ENCODE results near the gene TMC6.
"Not testable (repeated sequence)": the region's sequence is repeated elsewhere in the genome, so short reads cannot be mapped to it uniquely, and the experiment has no call there.

TMC6 gene

DNA sequence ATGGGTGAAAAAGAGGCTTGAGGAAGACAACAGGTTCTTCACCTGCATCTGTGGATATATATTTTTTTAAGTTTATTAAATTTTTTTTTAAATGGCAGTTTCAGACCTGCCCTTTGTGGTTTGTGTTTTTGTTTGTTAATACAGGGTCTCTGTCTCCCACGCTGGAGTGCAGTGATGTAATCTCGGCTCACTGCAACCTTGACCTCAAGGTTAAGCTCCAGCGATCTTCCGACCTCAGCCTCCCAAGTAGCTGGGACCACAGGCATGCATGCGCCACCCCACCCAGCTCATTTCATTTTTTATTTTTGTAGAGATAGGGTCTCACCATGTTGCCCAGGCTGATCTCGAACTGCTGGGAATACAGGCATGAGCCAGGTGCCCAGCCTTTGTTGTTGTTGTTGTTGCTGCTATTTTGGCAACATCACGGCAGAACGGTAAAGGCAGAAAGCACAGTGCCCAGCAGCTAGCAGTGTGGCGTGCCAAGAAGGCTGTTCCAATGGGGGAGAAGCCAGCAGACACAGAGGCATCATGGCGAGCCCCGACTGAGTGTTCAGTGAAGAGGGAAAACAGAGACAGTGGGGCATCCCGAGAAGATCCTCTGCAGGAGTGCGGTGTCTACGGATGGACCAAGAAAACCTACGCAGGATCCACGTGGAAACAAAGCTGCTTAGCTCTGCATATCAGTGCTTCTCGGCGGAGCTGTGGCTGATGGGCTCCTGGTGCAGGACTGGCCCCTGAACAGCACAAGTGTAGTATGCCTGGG is 19.6 kb downstream of the TMC6 start:
- DNase-seq = no peak

DNA sequence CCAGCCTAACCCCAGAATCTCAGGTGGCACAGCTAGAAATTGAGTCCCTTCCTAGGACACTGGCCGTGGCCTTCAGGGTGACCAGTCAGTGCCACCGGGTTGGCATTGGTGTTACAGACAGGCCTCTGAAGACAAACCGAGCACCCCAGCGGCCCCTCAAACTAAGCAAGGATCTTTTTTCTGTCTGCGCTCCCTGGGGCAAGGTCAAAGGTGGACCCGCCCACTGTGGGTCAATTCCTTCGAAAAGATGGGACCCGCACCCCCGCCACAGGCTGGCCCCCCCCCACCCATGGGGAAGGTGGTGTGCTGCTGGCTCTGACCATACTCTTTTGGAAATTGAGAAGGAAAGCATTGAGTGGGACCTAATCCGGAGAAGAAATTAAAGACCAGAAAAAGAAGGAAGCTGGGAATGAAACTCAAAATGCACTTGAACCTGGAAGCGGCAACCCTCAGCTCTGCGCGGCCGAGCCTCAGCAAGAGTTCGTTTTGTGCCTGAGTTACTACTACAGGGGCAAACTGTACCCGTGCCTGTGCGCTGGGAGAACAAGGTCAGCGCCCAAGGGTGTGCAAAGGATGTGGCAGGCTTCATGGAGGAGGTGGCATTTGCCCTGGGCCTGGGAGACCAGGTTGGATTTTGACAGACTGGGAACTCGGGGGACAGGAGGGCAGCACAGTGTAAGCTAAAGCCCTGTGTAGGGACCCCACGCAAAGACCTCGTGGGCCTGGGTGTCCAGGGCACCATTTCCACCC is 20.4 kb downstream of the TMC6 start:
- DNase-seq = no peak

DNA sequence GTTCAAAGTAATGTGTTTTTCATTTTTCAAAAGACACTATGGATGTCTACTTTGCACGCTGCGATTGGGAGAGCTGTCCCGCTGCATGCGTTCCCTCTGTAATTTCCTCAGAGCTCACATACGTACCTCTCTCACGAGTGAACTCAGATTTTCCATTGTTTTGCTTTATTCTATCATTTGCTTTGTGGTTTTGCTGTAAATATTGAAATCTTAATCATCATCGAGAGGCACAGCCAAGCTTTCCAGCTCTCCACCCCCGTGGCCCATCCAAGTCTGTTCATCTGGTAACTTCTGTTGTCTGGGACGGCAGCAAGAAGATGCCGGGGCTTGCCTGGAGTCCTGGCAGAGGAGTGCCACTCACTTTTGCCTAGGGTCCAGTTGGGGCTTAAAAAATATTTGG is 21.1 kb downstream of the TMC6 start:
- DNase-seq = no peak

DNA sequence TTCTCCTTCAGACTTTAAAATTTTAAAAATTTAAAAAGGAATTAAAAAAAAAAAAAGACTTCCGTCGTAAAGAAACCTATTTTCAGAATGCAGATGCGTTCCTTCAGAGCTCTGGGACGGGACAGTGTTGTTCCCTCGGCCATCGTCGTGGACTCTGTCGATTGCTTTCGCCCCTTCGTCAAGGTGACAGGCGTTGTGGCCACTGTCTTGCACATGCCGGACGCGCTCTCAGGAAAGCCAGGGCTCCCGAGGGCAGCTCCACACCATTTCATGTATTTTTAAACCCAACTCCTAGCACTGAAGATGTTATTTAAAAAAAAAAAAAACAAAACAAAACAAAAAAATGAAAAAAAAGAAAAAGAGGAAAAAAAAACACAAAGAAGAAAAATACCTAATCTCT is 22.3 kb downstream of the TMC6 start:
- no peak for DNase-seq

DNA sequence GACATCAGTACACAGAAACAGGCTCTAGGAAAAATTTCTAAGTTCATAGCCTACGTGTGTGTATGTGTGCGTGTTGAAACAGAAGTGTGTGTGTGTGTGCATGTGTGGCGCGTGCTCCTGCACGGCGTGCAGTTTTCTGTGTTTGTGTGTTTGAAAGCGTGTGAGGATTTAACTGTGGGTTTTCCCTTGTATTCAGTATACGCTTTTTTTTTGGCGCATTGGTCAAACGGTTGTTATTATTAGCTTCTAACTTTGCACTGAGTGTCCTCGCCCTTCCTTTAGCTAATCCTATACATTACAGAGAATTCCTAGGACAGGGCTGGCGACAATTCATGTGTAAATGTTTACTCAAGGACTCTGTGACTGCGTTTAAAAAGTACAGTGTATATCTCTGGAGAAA is 23.0 kb downstream of the TMC6 start:
- no peak for DNase-seq

DNA sequence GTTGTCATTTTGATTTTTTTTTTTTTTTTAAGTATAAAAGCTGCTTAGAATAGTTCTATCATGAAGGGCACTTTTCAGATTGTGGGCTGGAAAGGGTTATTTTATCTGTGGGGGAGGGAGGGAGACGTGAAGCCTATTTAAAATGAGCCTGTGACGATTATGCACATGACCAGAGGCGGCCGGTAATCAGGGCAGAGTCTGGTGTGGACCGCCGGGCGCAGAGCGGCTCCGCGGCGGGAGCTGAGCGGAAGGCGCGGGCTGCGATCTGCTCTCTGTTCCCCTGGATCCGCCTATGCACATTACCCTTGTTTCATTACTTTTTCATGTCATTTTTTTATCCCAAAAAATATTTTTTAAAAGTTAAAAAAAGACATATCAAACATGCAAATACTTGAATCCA is 23.5 kb downstream of the TMC6 start:
- DNase-seq = no peak

DNA sequence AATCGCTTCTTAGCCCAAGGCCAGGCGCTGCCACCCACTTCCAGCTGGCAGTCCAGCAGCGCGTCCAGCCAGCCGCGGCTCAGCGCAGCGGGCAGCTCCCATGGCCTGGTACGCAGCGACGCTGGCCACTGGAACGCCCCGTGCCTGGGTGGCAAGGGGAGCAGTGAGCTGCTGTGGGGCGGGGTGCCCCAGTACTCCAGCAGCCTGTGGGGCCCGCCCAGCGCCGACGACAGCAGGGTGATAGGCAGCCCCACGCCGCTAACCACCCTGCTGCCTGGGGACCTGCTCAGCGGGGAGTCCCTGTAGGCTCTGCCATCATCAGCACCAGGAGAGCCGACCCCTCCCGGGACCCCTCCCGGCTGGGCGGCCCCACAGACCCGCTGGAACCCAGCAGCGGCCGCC is 24.0 kb downstream of the TMC6 start:
- DNase-seq = no peak

DNA sequence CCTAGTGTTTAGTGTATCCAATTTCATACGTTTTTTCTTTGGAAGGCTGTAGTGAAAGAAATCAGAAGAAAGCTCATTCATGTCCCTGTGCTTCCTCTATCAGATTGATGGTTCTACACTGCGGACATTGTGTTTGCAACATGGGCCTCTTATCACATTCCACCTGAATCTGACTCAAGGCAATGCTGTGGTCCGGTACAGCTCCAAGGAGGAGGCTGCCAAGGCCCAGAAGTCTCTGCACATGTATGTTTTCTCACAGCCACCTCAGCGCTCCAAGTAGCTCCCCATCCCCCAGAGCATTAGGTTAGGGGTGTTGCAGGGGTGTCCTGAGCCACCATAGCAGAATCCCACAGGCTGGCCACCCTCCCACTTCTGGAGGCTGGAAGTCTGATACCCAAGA is 25.2 kb downstream of the TMC6 start:
- DNase-seq = no peak

DNA sequence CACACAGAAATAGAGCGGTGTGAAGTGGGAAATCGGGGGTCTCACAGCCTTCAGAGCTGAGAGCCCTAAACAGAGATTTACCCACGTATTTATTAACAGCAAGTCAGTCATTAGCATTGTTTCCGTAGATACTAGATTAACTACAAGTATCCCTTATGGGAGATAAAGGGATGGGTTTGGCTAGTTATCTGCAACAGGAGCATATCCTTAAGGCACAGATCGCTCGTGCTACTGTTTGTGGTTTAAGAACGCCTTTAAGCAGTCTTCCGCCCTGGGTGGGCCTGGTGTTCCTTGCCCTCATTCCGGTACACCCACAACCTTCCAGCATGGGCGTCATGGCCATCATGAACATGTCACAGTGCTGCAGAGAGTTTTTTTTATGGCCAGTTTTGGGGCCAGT is 27.0 kb downstream of the TMC6 start:
- DNase-seq = no peak

DNA sequence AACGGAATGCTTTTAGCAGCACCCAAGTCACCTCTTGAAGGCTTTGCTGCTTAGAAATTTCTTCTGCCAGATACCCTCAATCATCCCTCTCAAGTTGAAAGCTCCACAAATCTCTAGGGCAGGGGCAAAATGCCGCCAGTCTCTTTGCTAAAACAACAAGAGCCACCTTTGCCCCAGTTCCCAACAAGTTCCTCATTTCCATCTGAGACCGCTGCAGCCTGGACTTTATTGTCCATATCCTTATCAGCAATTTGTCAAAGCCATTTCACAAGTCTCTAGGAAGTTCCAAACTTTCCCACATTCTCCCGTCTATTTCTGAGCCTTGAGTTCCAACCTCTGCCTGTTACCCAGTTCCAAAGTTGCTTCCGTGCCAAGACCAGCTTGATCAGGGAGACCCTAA is 27.4 kb downstream of the TMC6 start:
- DNase-seq = no peak

DNA sequence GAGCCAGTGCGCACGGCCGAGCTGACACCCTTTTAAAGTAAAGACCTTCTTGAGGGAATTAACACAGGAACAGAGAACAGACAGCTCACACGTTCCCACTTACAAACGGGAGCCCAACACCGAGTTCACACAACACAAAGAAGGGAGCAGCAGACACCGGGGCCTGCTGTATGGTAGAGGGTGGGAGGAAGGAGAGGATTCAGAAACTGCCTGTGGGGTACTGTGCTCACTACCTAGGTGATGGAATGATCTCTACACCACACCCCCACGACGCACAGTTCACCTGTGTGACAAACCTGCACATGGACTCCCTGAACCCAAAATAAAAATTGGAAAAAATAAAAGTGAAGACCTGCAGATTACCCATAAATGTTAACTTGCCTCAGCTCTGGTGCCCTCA is 32.5 kb downstream of the TMC6 start:
- DNase-seq = no peak

DNA sequence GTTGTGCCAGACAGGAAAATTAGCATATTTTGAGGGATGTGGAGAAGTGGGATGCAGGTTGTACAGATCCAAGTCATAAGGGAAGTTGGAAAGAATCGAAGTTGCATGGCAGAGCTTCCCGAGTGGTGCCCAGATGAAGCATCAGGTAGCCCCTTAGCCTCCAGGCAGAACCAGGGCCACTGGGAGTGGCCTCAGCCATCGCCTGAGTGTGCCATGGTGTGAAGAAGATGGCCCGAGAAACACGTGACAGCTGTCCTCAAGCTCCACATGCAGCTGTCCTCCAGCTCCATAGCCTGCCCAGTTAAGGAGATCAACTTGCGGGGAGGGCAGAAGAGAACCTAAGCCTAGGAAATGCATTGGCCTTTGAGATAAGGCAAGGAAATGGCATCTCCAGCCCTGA is 33.5 kb downstream of the TMC6 start:
- no peak for DNase-seq

DNA sequence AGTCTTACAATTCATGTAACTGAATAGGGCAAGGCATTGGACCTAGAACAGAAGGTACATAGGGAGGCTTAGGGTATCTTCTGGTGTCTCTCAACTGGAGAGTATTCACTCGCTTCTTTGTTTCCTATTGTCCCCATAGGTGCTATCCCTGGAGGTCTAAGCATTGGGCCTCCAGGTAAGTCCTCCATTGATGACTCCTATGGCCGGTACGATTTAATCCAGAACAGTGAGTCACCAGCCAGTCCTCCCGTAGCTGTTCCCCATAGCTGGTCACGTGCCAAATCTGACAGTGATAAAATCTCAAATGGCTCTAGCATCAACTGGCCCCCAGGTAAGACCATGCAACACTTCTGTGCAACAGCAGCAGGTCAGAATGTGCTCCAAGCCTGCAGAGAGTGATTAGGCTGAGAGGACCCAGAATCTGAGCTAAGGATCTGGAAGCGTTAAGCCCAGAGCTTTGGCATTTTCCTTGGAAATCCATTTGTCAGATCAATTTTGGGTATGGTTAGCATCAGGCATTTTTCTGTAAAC is 35.7 kb downstream of the TMC6 start:
- no peak for DNase-seq

DNA sequence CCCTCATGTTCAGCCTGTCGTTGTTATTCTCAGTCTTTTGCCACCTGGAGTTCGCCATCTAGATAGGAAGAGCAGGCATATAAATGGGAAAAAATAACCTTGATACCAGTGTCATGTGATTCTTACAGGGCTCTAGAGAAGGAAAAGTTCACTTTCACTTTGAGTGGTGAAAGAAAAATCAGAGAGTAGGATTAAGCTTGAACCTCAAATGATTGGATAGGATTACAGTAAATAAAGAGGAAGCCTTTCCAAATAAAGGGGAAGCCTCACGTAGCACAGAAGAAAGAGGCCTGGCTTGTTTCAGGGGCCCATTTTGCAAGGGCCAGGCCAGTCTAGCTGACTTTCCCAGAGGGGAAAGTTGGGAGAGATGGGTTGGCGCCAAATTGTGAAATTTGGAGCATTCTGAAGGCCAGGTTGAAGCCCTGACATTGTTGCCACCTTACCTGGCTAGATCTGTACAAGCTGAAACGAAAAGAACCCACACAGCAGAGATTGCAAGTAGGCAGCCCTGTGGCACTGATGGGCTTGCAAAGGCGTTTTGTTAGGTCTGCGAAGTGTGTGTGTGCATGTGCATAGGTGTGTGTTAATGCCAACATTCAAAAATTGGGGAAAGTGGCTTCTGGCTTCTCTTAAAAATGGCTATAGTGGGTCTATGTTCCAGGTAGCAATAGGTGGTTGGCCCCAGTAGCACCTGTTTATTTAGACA is 38.8 kb downstream of the TMC6 start:
- DNase-seq = no peak

DNA sequence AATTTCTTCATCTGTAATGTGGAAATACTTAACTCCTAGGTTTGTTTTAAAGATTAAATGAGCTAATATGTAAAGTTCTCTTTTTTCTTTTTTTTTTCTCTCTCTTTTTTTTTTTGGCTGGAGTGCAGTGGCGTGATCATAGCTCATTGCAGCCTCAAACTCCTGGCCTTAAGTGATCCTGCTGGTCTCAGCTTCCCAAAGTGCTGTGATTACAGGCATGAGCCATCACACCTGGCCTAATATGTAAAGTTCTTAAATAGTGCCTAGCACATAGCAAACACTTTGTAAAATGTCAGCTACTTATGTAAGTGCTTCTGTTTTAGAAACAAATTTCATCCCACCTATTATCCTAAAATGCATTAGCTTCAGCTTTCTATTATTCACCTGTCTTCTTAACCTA is 40.0 kb downstream of the TMC6 start:
- no peak for DNase-seq

DNA sequence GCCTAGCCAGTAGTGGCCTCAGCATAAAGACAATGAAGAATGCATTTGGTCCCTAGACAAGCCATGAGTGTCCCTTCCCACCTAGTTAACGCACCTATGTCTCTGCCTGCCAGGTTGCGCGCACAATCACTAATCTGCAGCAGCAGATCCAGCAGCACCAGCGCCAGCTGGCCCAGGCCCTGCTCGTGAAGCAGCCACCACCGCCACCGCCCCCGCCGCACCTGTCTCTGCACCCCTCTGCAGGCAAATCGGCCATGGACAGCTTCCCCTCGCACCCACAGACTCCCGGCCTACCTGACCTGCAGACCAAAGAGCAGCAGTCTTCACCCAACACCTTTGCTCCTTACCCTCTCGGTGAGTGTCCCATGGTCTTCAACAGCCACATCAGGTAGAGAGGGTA is 41.8 kb downstream of the TMC6 start:
- no peak for DNase-seq

DNA sequence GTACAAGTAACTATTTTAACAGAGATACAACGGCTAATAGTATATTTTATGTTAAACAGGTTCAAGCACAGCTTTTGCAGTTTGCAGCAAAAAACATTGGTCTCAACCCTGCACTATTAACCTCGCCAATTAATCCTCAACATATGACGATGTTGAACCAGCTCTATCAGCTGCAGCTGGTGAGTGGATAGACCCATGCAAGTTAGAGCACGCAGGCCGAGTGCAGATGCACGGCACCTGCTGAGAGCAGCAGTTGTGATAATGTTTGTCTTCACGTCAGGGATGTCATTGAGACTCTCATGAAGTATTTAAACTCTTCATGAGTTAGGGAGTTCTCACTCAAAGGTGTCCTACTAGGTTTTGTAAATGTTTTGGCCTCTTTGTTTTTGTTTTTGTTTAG is 45.6 kb downstream of the TMC6 start:
- no peak for DNase-seq

DNA sequence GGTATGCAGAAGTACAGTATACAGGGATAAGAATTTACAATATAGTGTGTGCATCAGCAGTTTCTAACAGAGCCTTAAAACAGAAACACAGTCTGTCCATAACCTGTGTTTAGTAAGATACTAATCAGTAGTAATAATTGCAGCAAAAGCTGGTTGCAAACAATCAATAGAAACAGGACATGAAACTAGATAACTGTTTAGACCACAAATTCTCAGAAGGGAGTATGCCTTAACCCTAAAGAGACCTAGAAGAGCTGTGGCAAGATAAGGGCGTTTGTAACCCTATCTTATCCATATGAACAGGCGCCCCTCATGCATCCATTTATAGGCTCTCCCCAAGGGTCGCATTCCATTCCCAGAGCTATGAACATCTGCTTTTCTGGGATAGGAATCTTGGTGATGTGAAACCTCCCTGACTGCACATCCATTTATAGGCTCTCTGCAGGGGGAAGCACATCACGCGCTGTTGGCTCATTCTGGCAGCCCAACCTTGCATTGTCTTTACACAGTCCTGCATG is 46.1 kb downstream of the TMC6 start:
- DNase-seq = not testable (repeated sequence)

DNA sequence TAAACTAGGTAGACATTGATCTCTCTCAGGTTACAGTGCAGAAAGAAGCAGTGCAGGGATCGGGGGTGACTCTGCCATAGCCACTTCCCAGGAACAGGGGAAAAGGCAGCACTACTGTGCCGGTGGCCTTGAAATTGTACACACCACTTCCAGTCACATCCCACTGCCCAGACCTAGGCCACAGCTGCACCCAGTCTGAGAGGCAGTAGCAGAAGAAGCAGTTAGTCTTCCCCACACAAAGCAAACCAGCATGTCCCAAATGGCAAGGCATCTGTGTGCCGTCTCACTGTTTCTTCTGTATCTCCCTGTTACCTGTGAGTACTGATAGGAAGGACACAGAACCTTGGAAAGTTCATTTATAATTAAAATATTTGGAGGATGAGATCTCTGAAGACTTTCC is 47.0 kb downstream of the TMC6 start:
- DNase-seq = no peak

DNA sequence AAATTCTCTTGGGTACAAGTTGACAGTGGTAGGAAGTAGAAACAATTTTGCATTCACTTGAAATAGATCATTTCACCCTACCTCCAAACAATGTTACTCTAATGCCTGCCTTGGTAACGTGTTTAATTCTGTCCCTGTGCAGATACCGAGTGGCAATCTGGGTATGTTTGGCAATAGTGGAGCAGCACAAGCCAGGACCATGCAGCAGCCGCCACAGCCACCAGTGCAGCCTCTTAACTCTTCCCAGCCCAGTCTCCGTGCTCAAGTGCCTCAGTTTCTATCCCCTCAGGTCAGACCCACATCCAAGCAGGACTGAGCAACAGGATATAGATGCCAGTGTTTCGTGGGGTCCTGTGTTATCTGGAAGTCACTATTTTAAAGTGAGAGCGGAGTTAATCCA is 49.3 kb downstream of the TMC6 start:
- no peak for DNase-seq

DNA sequence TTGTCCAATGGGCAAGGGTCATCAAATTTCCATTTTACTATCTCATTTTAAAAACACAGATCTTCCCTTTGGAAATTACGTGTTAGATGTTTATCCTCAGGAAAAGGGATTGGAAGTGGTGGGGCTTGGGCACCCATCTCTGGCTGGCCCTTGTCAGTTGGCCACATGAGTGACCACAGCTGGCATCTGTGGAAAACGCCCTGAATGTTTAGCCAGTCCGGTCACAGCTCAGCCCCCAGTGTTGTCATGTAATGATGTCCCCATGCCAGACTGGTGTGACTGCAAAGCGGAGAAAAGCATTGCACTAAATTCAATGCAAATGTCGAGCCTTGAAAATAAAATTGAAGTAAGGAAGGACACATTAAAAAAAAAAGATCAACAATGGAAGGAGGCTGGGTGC is 53.0 kb downstream of the TMC6 start:
- DNase-seq = no peak

DNA sequence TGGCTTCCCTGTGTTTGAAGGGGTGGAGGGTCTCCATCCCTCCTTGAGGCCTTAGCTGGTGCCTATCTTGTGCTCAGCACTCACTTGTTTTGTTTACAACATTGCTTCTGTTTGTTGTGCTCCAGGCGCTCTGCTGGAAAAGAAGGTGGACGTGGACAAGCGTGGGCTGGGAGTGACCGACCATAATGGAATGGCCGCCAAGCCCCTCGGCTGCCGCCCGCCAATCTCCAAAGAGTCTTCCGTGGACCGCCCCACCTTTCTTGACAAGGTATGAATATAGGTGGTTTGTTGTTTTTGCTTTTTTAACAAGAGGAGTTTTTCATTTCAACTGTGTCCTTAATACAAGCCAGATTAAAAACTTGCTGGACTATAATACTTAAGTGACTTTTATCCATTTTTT is 53.5 kb downstream of the TMC6 start:
- DNase-seq = no peak

DNA sequence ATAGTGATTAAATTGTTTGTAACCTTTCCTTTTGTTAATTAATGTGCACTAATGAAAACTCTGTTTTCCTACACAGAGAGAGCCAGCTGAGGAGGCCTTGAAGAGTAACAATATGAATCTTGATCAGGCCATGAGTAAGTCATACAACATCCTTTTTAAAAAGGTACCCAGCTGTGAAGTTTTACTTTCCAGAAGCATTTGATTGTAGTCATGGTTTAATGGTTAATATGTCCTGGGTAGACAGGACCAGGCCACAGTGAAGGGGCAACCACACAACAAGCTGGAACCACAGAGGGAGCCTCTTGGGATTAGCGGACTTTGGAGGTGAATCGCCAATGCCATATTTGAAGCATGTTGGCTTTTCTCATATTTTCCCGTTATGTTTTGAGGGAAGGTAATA is 55.6 kb downstream of the TMC6 start:
- DNase-seq = no peak

DNA sequence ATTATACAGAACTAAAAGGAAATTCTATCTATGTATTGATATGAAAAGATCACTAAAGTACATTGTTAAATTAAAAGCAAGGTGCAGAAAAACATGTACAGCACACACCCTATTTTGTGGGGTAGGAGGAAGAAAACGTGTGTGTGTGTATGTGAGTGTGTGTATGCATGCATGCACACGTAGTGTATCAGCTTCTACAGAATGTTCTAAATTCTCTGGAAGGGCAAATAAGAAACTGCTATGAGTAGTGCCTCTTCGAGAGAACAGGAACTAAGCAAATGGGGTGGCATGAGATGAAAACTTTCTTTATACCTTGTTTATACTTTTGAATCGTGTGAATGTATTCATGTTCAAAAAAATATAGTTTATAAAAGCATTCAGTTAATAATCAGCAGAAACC is 58.9 kb downstream of the TMC6 start:
- DNase-seq = no peak

Measured in activated naive CD4-positive, alpha-beta T cell (primary cell).